Urothelium cell line (cell line): Measurements from ENCODE around the gene KCNF1.

Experiments
- DNase-seq: peaks from one replicate; pipeline ENCODE4 v3.0.0; 2011; ENCODE audit warnings: low spot score, mixed read lengths
- FAIRE-seq: peaks from 2 replicates; lab custom pipeline; 2011; peaks lifted over from hg19 to GRCh38; lab: Jason Lieb, UNC

The KCNF1 gene

GRCh38 chr2:10918661-10919409, 7.1 kb downstream of the KCNF1 start:
- no peak for DNase-seq
- no peak for FAIRE-seq

GRCh38 chr2:10919410-10919770, 7.7 kb downstream of the KCNF1 start:
- no peak for DNase-seq
- no peak for FAIRE-seq

- no peak for DNase-seq
- FAIRE-seq, result no peak
These were observed 8.3 kb downstream of the KCNF1 start for GRCh38 chr2:10919771-10920621.

GRCh38 chr2:10920764-10921388, 9.1 kb downstream of the KCNF1 start:
- DNase-seq (no peak), FAIRE-seq (no peak)

GRCh38 chr2:10921525-10921924, 9.8 kb downstream of the KCNF1 start:
- FAIRE-seq, result no peak
- no peak for DNase-seq

DNA sequence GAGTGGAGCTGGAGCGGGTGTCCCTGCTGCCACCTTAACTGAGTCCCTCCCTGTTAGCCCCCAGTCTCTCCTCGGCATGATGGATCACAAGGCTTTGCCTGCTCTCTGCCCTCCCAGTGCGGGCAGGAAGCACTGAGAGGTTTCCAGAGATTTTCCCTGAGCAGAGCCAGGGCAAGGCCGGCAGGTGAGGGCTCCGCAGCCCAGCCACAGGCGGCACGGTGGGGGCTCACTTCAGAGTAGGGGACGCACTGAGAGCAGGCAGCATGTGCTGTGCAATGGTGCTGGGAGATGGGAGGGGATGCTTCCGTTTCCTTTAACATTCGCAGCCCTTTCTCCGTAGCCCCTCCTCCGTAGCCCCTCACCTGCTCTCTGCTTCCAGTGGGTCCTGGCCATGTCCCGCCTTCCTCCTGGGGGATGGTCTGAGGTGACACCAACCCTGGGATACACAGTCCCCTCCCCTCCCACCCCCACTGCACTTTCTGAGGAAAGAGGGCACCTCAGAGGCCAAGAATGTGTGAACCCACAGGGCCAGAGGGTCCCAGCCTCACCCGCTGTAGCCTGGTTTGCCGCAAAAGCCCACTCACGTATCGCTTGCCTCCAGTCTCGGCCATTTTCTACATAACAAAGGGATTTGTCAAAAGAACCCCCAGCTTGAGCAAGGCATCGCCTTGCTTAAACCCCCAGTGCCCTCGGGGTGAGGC, 10.7 kb downstream of the KCNF1 start:
- FAIRE-seq (no peak), DNase-seq (no peak)

DNA sequence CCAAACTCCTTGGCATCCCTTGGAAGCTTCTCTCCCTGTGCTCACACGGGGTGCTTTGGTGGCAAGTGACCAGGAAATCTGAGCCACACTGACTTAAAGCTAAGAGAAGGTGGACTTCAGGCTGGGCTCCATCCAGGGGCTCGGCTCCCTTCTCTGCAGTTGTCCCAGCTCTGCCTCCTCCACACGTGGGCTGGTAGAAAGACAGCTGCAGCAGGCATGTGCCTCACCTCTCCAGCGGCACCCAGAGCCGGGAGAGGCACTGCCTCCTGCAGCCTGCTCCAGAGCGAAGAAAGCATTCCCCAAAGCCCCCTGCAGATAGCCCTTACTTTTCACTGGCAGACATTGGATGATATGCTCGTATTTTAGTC, 11.3 kb downstream of the KCNF1 start:
- DNase-seq (no peak), FAIRE-seq (no peak)

- FAIRE-seq, result no peak
- DNase-seq, result no peak
These were observed 12.2 kb downstream of the KCNF1 start for GRCh38 chr2:10923965-10924364.

DNA sequence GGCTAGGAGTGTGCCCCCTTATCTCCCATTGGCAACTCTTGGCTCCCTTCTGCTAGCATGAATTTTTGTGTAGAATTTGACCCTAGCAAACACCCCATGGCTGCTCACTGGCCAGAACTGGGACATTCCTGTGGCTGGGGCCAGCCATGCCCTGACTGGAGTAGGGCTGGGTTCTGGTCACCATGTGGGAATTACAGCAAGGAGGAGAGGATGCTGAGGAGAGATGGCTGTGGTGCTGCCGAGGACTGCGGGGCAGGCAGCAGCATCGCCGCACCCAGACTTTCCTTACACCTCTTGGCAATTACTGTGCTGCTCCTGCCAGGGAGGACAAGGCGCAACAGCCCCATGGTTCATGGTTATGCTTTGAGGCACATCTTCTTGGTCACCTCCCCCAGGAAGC, 12.7 kb downstream of the KCNF1 start:
- FAIRE-seq (no peak), DNase-seq (no peak)

- FAIRE-seq (no peak), DNase-seq (no peak)
These were observed 13.1 kb downstream of the KCNF1 start for GRCh38 chr2:10924859-10925258.

- no peak for FAIRE-seq
These were observed 14.6 kb downstream of the KCNF1 start for GRCh38 chr2:10926191-10926820.

GRCh38 chr2:10930721-10931516, 19.2 kb downstream of the KCNF1 start:
- no peak for DNase-seq
- no peak for FAIRE-seq

More at GRCh38 chr2:10926191-10926820, 14.6 kb downstream of the KCNF1 start:
- no peak for DNase-seq

DNA sequence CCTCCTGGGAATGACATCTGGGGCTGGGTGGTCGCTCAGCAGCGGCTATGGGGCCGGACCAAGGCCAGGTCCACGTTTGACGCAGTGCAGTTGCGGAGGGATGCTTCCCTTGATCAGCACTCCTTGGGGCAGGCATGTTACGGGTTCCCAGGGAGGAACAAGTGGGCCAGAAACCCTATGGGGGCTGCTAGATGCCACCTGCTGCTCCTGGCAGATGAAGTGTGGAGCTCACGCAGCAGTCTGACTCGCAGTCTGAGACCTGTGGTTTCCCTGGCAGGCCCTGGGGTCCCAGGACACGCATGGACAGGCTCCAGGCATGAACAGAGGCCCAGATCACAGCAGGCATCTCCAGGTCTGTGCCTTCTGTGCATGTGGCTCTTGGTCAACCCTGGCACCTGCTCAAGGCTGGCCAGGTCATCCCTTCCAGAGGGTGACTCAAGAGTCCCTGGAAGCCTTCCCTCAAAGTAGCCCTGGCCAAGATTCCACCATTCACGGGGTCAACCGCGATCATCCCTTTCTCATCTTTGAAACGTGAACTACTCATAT, 20.0 kb downstream of the KCNF1 start:
- no peak for FAIRE-seq
- DNase-seq, result no peak

GRCh38 chr2:10932345-10933151, 20.8 kb downstream of the KCNF1 start:
- no peak for DNase-seq
- no peak for FAIRE-seq

- DNase-seq, result no peak
- FAIRE-seq, result peak; percentile 84
These were observed 22.0 kb downstream of the KCNF1 start for GRCh38 chr2:10933700-10934225.

- no peak for DNase-seq
- FAIRE-seq, result no peak
These were observed 22.7 kb downstream of the KCNF1 start for GRCh38 chr2:10934308-10934978.

GRCh38 chr2:10934979-10935350, 23.2 kb downstream of the KCNF1 start:
- FAIRE-seq, result no peak
- no peak for DNase-seq

DNA sequence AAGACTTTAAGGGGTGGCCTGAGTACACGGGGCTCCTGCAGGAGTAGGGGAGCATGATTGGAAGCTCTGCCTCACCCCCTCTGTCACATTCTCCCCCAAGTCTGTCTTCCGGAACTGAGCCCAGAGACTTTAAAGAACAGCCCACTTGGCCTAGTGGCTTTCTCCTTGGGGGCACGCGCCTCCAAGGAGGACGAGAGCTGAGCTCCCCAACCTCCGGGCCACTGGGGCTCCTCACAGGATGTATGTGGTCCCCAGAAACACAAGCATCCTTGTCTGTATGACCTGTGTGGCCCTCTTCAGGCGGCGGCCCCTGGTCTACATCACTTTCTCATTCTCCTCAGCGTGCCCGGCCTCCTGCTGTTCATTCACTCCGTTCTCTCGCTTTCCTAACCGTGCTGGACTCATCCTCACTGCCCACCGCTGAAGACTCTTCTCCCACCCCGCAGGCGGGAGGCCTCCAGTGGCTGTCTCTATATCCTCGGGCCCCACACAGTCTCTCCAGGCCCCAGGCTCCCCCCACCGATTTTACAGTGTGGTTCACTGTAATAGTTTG, 23.7 kb downstream of the KCNF1 start:
- DNase-seq (no peak), FAIRE-seq (no peak)
